ENCODE data around the gene SH3RF3. TPM values are rescaled to one million over a fixed set of nuclear protein-coding genes. Genes with fewer than 3 reads are reported as not detected.

The SH3RF3 gene
- total RNA-seq, 1 donor from 2014 or later = 2.1 TPM

DNA sequence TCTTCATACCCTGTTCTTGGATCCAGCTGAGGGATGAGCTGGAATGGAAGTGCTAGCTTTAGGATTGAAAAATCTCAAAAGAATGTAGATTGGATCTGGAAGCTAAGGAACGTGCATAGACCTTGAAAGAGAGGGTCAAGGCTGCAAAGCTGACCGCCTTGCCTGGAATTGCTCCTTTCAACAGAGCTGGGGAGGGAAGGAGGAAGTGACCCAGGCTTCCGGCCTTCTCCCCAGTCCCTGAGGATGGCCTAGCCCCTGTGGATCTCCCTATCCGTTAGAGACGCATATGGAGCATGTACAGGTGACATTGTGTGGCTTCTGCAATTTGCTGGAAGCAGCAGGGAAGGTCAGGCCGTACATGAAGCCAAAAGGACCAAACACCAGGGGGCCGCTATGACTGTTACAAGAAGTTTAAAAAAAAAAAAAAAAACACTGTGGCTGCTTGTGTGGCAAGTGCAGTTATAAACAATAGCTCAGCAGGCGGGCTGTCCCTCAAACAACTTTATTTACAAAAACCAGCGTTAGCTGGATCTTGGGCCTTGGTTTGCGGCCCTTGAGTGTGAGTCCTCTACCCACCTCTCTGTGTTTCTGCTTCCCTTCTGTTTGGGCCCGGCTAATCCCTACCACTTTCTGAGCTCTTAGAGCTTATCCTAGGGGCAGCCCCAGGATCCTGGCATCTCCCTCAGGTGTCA is 257.1 kb downstream of the SH3RF3 start:
- no peaks in the 10 kb centered on the region for H3K27me3 ChIP-seq (ENCODE audit: control insufficient read depth in 3 of 3, insufficient read depth in 3 of 3, low read length in 3 of 3)
- no peak overlapping the region for H3K9ac ChIP-seq (ENCODE audit: low read depth in 1 of 3, low read length in 3 of 3)
- H3K27ac ChIP-seq (ENCODE audit: low read depth, low read length) = no peak overlapping the region
- no peaks in the 10 kb centered on the region for H3K36me3 ChIP-seq (ENCODE audit: control insufficient read depth in 3 of 3, insufficient read depth in 3 of 3, low read length in 3 of 3)
- H3K9me3 ChIP-seq (ENCODE audit: control insufficient read depth in 3 of 3, low read length in 3 of 3) = no peaks in the 10 kb centered on the region
- no peak overlapping the region for H3K4me3 ChIP-seq (ENCODE audit: low read length in 3 of 3)
- H3K4me1 ChIP-seq (ENCODE audit: control insufficient read depth in 3 of 3, insufficient read depth in 3 of 3, low read length in 3 of 3) = peaks cover 29 to 33% (median 32%) of the 10 kb centered on the region in 3 donors

DNA sequence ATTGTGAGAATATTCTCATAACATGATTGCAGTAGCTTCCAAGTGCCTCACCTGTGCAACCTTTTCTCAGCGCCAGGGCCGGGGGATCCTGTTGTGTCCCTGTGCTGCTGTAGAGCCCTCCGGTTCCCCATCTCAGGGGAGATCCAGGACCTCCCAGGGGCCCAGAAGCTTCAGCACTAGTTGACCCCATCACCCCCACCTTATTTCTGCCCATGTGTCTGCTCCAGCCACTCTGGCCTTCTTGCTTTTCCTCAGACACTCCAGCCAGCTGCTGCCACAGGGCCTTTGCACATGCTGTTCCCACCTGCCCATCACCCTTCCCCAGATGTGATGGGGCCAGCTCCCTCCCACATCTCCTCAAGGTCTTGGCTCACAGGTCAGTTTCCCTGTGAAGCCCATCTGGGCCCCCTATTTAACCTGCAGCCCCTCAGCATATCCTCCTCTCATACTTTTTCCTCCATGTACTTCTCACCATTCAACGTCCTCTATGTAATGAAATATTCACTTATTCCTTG is 258.3 kb downstream of the SH3RF3 start:
- Histone ChIP-seq H3K27ac (ENCODE audit: low read depth, low read length) (no peak overlapping the region), H3K4me1 (ENCODE audit: control insufficient read depth in 3 of 3, insufficient read depth in 3 of 3, low read length in 3 of 3) (peaks cover 18 to 22% (median 20%) of the 10 kb centered on the region in 3 donors), H3K36me3 (ENCODE audit: control insufficient read depth in 3 of 3, insufficient read depth in 3 of 3, low read length in 3 of 3) (no peaks in the 10 kb centered on the region), H3K4me3 (ENCODE audit: low read length in 3 of 3) (no peak overlapping the region), H3K9ac (ENCODE audit: low read depth in 1 of 3, low read length in 3 of 3) (no peak overlapping the region), H3K27me3 (ENCODE audit: control insufficient read depth in 3 of 3, insufficient read depth in 3 of 3, low read length in 3 of 3) (no peaks in the 10 kb centered on the region), H3K9me3 (ENCODE audit: control insufficient read depth in 3 of 3, low read length in 3 of 3) (no peaks in the 10 kb centered on the region)

DNA sequence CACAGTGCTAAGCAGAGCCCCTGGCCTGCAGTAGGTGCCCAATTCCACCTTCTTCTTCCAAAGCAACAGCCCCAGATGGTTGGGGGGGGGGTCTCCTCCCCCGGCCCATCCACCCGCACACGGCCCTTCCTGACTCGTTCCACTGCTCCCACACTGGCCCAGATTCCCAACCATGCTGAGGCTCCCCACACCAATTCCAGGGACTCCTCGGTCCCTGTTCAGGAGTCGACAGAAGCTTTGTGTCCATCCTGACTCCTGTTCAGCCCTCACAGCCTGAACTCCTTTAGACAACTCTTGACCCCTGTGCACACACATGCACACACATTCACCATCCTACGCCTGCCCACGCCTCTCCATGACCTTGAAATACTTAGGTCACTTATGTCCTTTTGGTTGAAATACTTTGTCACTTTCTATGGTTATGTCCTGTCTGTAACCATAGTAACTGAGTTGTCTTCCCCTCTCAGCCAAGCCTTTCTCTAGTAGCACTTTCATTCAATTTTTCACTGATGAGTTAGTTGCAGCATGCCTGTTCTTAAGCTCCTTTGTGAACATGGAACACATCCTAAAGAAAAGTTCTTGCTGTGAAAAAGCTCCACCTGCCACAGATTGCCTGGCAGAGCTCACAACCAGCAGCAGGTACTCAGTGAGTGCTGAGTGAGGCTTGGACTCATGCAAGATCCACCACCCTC is 258.9 kb downstream of the SH3RF3 start:
- no peaks in the 10 kb centered on the region for H3K9me3 ChIP-seq (ENCODE audit: control insufficient read depth in 3 of 3, low read length in 3 of 3)
- no peak overlapping the region for H3K4me3 ChIP-seq (ENCODE audit: low read length in 3 of 3)
- no peak overlapping the region for H3K9ac ChIP-seq (ENCODE audit: low read depth in 1 of 3, low read length in 3 of 3)
- H3K27ac ChIP-seq (ENCODE audit: low read depth, low read length) = no peak overlapping the region
- no peaks in the 10 kb centered on the region for H3K36me3 ChIP-seq (ENCODE audit: control insufficient read depth in 3 of 3, insufficient read depth in 3 of 3, low read length in 3 of 3)
- peaks cover 12 to 15% (median 14%) of the 10 kb centered on the region in 3 donors for H3K4me1 ChIP-seq (ENCODE audit: control insufficient read depth in 3 of 3, insufficient read depth in 3 of 3, low read length in 3 of 3)
- no peaks in the 10 kb centered on the region for H3K27me3 ChIP-seq (ENCODE audit: control insufficient read depth in 3 of 3, insufficient read depth in 3 of 3, low read length in 3 of 3)

DNA sequence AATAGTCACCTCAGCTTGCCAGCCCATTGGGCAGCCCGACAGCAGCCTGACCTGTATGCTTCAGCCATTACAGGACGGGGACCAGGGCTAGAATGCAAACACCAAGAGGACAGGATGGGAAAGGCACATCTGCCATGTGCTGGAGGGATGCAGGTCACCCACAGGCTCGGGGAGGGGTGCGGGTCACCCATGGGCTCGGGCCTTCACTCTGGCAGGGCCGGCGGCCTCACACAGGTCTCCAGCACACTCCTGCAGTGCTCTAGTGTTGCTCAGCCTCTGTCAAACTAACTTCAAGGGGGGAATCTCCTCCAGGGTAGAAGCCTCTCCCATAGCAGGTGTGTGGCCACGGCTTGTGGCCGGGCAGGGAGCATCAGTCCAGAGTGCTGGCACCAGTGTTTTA is 262.2 kb downstream of the SH3RF3 start:
- Histone ChIP-seq H3K27ac (ENCODE audit: low read depth, low read length) (no peak overlapping the region), H3K9ac (ENCODE audit: low read depth in 1 of 3, low read length in 3 of 3) (no peak overlapping the region), H3K4me3 (ENCODE audit: low read length in 3 of 3) (no peak overlapping the region), H3K4me1 (ENCODE audit: control insufficient read depth in 3 of 3, insufficient read depth in 3 of 3, low read length in 3 of 3) (peaks cover 0 to 5% (median 0%) of the 10 kb centered on the region in 3 donors), H3K27me3 (ENCODE audit: control insufficient read depth in 3 of 3, insufficient read depth in 3 of 3, low read length in 3 of 3) (no peaks in the 10 kb centered on the region), H3K9me3 (ENCODE audit: control insufficient read depth in 3 of 3, low read length in 3 of 3) (no peaks in the 10 kb centered on the region), H3K36me3 (ENCODE audit: control insufficient read depth in 3 of 3, insufficient read depth in 3 of 3, low read length in 3 of 3) (no peaks in the 10 kb centered on the region)

DNA sequence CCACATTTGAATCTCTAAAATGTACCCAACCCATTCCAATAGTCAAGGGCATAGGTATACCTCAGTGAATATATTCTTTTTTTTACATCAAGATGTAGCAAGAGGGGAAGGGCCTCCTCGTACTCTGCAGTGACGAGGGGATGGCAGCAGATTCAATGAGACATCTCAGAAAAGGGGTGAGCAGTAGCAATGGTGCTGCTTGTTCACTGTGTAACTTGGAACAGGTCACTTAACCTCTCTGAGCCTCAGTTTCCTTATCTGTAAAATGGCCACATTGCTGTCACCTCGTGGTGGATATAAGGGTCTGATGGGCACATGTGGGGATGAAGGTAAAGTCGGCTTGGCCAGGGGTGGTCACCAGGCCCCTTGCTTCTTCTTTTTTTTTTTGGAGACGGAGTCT is 263.1 kb downstream of the SH3RF3 start:
- Histone ChIP-seq H3K27me3 (ENCODE audit: control insufficient read depth in 3 of 3, insufficient read depth in 3 of 3, low read length in 3 of 3) (no peaks in the 10 kb centered on the region), H3K4me3 (ENCODE audit: low read length in 3 of 3) (no peak overlapping the region), H3K9me3 (ENCODE audit: control insufficient read depth in 3 of 3, low read length in 3 of 3) (no peaks in the 10 kb centered on the region), H3K4me1 (ENCODE audit: control insufficient read depth in 3 of 3, insufficient read depth in 3 of 3, low read length in 3 of 3) (peaks cover 0 to 6% (median 0%) of the 10 kb centered on the region in 3 donors), H3K9ac (ENCODE audit: low read depth in 1 of 3, low read length in 3 of 3) (no peak overlapping the region), H3K36me3 (ENCODE audit: control insufficient read depth in 3 of 3, insufficient read depth in 3 of 3, low read length in 3 of 3) (no peaks in the 10 kb centered on the region), H3K27ac (ENCODE audit: low read depth, low read length) (no peak overlapping the region)

DNA sequence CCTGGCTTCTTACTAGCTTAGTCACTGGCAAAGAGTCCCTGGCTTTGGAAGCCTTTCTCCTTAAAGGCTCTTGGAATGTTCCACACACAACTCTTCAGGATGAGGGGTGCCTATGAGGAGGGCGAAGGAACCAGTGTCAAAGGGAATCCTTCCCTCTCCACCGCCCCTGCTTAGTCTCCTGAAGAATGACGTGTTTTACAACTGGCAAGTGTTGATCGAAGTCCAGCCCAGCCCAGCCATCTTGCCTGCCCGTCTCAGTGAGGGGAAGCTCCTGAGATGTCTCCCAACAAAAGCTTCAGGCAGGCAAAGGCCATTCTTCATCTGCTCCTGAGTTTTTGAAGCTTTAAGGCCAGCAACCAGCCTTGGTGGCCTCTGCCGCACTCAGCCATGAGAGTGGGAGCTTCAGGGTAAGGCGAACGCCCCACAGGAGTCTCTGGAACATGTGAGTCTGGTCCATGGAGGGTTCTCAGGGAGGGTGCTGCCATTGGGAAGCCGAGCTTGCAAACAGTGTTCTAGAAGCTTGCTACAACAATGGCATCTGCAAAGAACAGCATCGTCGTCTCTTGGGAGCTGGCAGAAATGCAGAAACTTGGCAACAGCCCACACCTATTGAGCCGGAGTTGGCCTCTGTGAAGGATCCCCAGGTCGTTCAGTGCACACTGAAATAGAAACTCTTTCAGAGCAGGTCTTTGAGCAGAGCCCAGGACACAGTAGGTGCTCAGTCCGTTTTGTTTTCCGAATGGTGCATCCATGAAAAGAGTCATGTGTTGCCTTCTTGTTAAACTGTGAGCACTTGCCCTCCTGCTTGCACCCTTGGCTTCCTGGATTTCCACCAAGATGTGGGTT is 264.0 kb downstream of the SH3RF3 start:
- Histone ChIP-seq H3K4me3 (ENCODE audit: low read length in 3 of 3) (no peak overlapping the region), H3K9me3 (ENCODE audit: control insufficient read depth in 3 of 3, low read length in 3 of 3) (no peaks in the 10 kb centered on the region), H3K27ac (ENCODE audit: low read depth, low read length) (no peak overlapping the region), H3K27me3 (ENCODE audit: control insufficient read depth in 3 of 3, insufficient read depth in 3 of 3, low read length in 3 of 3) (no peaks in the 10 kb centered on the region), H3K36me3 (ENCODE audit: control insufficient read depth in 3 of 3, insufficient read depth in 3 of 3, low read length in 3 of 3) (no peaks in the 10 kb centered on the region), H3K4me1 (ENCODE audit: control insufficient read depth in 3 of 3, insufficient read depth in 3 of 3, low read length in 3 of 3) (peaks cover 0 to 6% (median 0%) of the 10 kb centered on the region in 3 donors), H3K9ac (ENCODE audit: low read depth in 1 of 3, low read length in 3 of 3) (no peak overlapping the region)

DNA sequence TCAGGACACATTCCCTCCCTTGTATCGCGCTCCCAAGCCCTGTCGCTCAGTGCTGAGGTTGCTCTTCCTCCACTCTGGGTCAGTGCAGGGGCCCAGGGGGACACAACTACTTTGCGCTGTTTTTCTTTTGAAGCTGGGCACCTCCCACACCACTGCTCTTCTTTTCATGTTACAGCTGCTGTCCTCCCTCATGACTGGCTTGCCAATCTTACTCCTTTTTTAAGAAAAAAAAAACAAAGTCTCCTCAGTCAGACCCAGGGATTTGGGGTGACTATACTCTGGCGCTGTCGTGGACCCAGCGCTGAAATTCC is 264.6 kb downstream of the SH3RF3 start:
- no peak overlapping the region for H3K27ac ChIP-seq (ENCODE audit: low read depth, low read length)

DNA sequence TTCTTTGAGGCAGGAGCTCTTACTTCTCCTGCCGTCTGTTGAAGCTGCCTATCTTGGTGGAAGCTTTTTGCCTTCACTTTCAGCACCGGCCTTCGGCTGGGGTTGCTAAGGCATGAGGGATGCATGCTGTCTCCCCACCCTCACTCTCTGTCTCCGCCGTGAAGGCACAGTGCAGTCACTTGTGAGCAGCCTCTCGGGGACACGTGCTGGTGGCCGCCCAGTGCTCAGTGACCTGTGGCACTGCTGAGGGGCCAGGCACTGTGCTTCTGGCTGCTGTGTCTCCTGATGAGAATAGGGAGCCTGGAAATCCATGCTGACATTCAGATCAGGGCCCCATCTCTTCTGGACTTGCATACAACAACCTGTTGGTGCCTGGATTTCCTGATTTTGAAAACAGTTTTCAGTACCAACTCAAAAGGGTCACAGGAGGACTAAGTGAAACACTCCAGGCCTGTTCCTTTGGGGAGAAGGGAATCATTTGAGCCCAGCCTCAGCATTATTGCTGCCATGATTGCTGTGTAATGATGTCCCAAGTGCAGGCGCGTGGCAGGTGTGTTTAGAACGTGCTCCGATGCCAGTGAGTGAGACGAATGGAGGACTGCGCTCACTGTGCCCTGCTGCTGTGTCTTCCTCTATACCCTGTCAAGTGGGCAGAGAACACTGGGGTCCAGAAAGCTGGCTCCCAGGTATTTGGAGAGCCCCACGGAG is 266.6 kb downstream of the SH3RF3 start:
- Histone ChIP-seq H3K9me3 (ENCODE audit: control insufficient read depth in 3 of 3, low read length in 3 of 3) (no peaks in the 10 kb centered on the region), H3K4me1 (ENCODE audit: control insufficient read depth in 3 of 3, insufficient read depth in 3 of 3, low read length in 3 of 3) (peaks cover 0 to 6% (median 0%) of the 10 kb centered on the region in 3 donors), H3K4me3 (ENCODE audit: low read length in 3 of 3) (no peak overlapping the region), H3K27ac (ENCODE audit: low read depth, low read length) (no peak overlapping the region), H3K36me3 (ENCODE audit: control insufficient read depth in 3 of 3, insufficient read depth in 3 of 3, low read length in 3 of 3) (peaks cover 2 to 8% (median 6%) of the 10 kb centered on the region in 3 donors), H3K9ac (ENCODE audit: low read depth in 1 of 3, low read length in 3 of 3) (no peak overlapping the region), H3K27me3 (ENCODE audit: control insufficient read depth in 3 of 3, insufficient read depth in 3 of 3, low read length in 3 of 3) (no peaks in the 10 kb centered on the region)

More for the DNA sequence above, 264.6 kb downstream of the SH3RF3 start:
- Histone ChIP-seq H3K36me3 (ENCODE audit: control insufficient read depth in 3 of 3, insufficient read depth in 3 of 3, low read length in 3 of 3) (peaks cover 0 to under 1% (median 0%) of the 10 kb centered on the region in 3 donors), H3K27me3 (ENCODE audit: control insufficient read depth in 3 of 3, insufficient read depth in 3 of 3, low read length in 3 of 3) (no peaks in the 10 kb centered on the region), H3K9ac (ENCODE audit: low read depth in 1 of 3, low read length in 3 of 3) (no peak overlapping the region), H3K4me1 (ENCODE audit: control insufficient read depth in 3 of 3, insufficient read depth in 3 of 3, low read length in 3 of 3) (peaks cover 0 to 6% (median 0%) of the 10 kb centered on the region in 3 donors), H3K9me3 (ENCODE audit: control insufficient read depth in 3 of 3, low read length in 3 of 3) (no peaks in the 10 kb centered on the region), H3K4me3 (ENCODE audit: low read length in 3 of 3) (no peak overlapping the region)

All from skeletal muscle tissue (tissue), 4 donors.